Measurements from ENCODE around the gene RBBP4. TPM values are rescaled to one million over a fixed set of nuclear protein-coding genes. Genes with fewer than 3 reads are reported as not detected.

RBBP4 gene
- total and polyA plus RNA-seq, 2 donors (not counting 1 experiment from before 2014, with no cell fraction given): 69.9 to 204 TPM

DNA sequence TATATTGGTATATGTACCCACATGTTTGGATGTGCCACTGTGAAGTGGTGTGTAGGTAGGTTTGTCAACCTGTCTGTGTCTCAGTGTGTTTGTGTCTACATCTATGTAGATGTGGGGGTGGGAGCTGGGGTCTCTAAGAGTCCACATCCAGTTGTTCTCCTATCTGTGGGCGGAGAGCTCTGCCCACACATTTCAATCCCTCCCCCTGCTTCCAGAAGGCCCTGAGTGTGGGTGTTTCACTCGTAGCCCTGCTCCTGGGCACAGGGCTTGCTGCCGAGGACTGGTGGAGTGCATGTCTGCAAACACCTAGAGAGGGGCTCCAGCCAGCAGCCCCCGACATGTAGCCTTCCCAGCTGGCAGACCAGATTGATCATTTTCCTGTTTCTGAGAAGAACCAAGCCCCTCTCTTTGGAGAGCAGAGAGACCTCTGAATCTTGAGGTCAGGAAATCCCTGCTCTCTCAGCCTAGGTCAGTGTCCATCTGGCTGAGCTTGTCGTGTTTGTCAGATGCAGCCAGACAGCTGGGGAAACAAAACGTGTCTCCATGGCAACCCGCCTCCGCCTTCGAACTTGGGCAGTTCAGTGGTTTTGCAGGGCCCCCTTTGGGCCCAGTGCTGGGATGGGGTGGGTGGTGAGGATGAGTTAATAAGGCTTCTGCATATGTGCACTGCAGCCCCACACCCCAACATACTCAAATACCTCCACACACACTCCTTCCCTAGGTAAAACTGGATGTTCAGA, 82.7 kb downstream of the RBBP4 start:
- DNase-seq (no peak), ATAC-seq (ENCODE audit: low read depth) (no peak)
- no peak overlapping the region for H3K4me3 Mint-ChIP-seq
- Histone ChIP-seq H3K4me1 (ENCODE audit: control insufficient read depth in 2 of 2, insufficient read depth in 2 of 2, low read length in 2 of 2) (no peaks in the 10 kb centered on the region), H2AFZ (ENCODE audit: insufficient read depth, low read depth, low read length, poor library complexity, severe bottlenecking) (no peak overlapping the region), H3K4me2 (replicated peaks; ENCODE audit: low read depth, low read length, poor library complexity, severe bottlenecking) (no peak overlapping the region), H3K4me3 (ENCODE audit: control extremely low read depth in 1 of 5, extremely low read depth in 1 of 5, insufficient read depth in 1 of 5, low read depth in 2 of 5, low read length in 4 of 5) (no peak overlapping the region), H3K27ac (ENCODE audit: low read length in 2 of 2) (no peak overlapping the region), H3K27me3 (replicated peaks in 1 of 4; ENCODE audit: control extremely low read depth in 1 of 4, control insufficient read depth in 3 of 4, insufficient read depth in 4 of 4, low read length in 3 of 4) (peaks cover 0 to 6% (median 0%) of the 10 kb centered on the region in 4 experiments), H3K79me2 (ENCODE audit: control insufficient read depth, insufficient read depth, low read length) (no peaks in the 10 kb centered on the region), H3K9ac (ENCODE audit: low read length) (no peak overlapping the region), H3K36me3 (replicated peaks in 1 of 2; ENCODE audit: control extremely low read depth in 1 of 2, control insufficient read depth in 1 of 2, extremely low read depth in 1 of 2, insufficient read depth in 2 of 2, low read length in 1 of 2) (no peaks in the 10 kb centered on the region), H4K20me1 (ENCODE audit: control insufficient read depth, insufficient read depth, low read length, poor library complexity, severe bottlenecking) (no peaks in the 10 kb centered on the region), H3K9me3 (ENCODE audit: control extremely low read depth in 1 of 3, control insufficient read depth in 2 of 3, insufficient read depth in 1 of 3, low read length in 2 of 3) (peaks cover 0 to 2% (median 0%) of the 10 kb centered on the region in 3 donors)
- peaks cover 17% of the 10 kb centered on the region for H3K27me3 Mint-ChIP-seq
- H3K4me1 Mint-ChIP-seq: no peaks in the 10 kb centered on the region
- intact Hi-C loops (cut with micrococcal nuclease): no loop called here
- TF ChIP-seq, protein P1, sequence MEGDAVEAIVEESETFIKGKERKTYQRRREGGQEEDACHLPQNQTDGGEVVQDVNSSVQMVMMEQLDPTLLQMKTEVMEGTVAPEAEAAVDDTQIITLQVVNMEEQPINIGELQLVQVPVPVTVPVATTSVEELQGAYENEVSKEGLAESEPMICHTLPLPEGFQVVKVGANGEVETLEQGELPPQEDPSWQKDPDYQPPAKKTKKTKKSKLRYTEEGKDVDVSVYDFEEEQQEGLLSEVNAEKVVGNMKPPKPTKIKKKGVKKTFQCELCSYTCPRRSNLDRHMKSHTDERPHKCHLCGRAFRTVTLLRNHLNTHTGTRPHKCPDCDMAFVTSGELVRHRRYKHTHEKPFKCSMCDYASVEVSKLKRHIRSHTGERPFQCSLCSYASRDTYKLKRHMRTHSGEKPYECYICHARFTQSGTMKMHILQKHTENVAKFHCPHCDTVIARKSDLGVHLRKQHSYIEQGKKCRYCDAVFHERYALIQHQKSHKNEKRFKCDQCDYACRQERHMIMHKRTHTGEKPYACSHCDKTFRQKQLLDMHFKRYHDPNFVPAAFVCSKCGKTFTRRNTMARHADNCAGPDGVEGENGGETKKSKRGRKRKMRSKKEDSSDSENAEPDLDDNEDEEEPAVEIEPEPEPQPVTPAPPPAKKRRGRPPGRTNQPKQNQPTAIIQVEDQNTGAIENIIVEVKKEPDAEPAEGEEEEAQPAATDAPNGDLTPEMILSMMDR (IDR thresholded peaks at IDR 0.05): no peak
- TF ChIP-seq EZH2 (IDR thresholded peaks at IDR 0.05; ENCODE audit: borderline replicate concordance, insufficient read depth, low read depth, low read length, poor library complexity, severe bottlenecking): no peak
- no peaks in the 10 kb centered on the region for H3K9me3 Mint-ChIP-seq (ENCODE audit: insufficient read depth)
- WGBS (ENCODE audit: insufficient coverage): 75% methylated on average over 6 of the region's 9 CpGs
- no peak overlapping the region for H3K27ac Mint-ChIP-seq
- POLR2A ChIA-PET: no interaction called here
- CTCF ChIA-PET: interaction anchor here (1.3 kb wide), 1 partner anchor 39 kb away, joined by 4 read pairs; no protein-coding TSS in a partner anchor

Small RNA genes lying within 50 kb of the gene (small RNA-seq; reads per million reads assigned to genes)
- not detected for gene RF00019 (ENCODE audit: insufficient read length, low read depth, low replicate concordance)

Other genes with a start within 250 kb of the RBBP4 start
- 0.02 and 0.05 TPM in 2 replicates for gene ZBTB8B, start 186.1 kb upstream of the RBBP4 start, total RNA-seq
- gene ZBTB8B, start 186.1 kb upstream of the RBBP4 start, polyA plus RNA-seq: not detected in 2 replicates
- gene ZBTB8A, start 111.8 kb upstream of the RBBP4 start, total RNA-seq: 0.17 and 0.24 TPM in 2 replicates
- gene ZBTB8A, start 111.8 kb upstream of the RBBP4 start, polyA plus RNA-seq: 0.04 TPM in 1 of 2 replicates, not detected in the other
- gene ZBTB8OS, start 658 bp upstream of the RBBP4 start, total RNA-seq: 50.9 and 58.3 TPM in 2 replicates
- gene ZBTB8OS, start 658 bp upstream of the RBBP4 start, polyA plus RNA-seq: 35.1 and 46.8 TPM in 2 replicates
- not detected in 2 replicates for gene SYNC, start 51.6 kb downstream of the RBBP4 start, total RNA-seq
- gene SYNC, start 51.6 kb downstream of the RBBP4 start, polyA plus RNA-seq: not detected in 2 replicates
- gene YARS1, start 166.2 kb downstream of the RBBP4 start, total RNA-seq: 70.7 and 73.2 TPM in 2 replicates
- gene YARS1, start 166.2 kb downstream of the RBBP4 start, polyA plus RNA-seq: 33.0 and 38.6 TPM in 2 replicates
- 94.1 and 105 TPM in 2 replicates for gene S100PBP, start 166.4 kb downstream of the RBBP4 start, total RNA-seq
- 32.5 TPM in 2 replicates for gene S100PBP, start 166.4 kb downstream of the RBBP4 start, polyA plus RNA-seq
- 0.75 and 0.76 TPM in 2 replicates for gene FNDC5, start 219.7 kb downstream of the RBBP4 start, total RNA-seq
- gene FNDC5, start 219.7 kb downstream of the RBBP4 start, polyA plus RNA-seq: 2.0 and 2.1 TPM in 2 replicates
- gene HPCA, start 235.3 kb downstream of the RBBP4 start, total RNA-seq: not detected in 2 replicates
- gene HPCA, start 235.3 kb downstream of the RBBP4 start, polyA plus RNA-seq: 0.06 TPM in 1 of 2 replicates, not detected in the other

Measured in B cell (primary cell).